NOMO-1 treated with DMSO at 0.1 percent for 48 hours (cell line): Measurements from ENCODE around the gene RGS11.
"Not testable (repeated sequence)": the region's sequence is repeated elsewhere in the genome, so short reads cannot be mapped to it uniquely, and the experiment has no call there.

Source experiments
- DNase-seq: peaks from one replicate; lab custom pipeline; 2025; ENCODE audit not compliant: unreplicated experiment; lab: John Stamatoyannopoulos, UW

The RGS11 gene

GRCh38 chr16:280991-281659 lies 5.4 kb upstream of the RGS11 start:
- DNase-seq, result no peak

GRCh38 chr16:280552-280951 lies 4.8 kb upstream of the RGS11 start, which contains the start of gene ARHGDIG:
Gene ARHGDIG (plus strand): TSS chr16:280591. CDS start chr16:280681, 90 bp downstream.
- no peak for DNase-seq

- DNase-seq, result no peak
Measured at GRCh38 chr16:280005-280460, 4.3 kb upstream of the RGS11 start.

GRCh38 chr16:279531-279930 lies 3.8 kb upstream of the RGS11 start:
- no peak for DNase-seq

GRCh38 chr16:278863-279366 lies 3.2 kb upstream of the RGS11 start:
- DNase-seq, result peak; percentile 6

GRCh38 chr16:276426-277077 lies 808 bp upstream of the RGS11 start:
- no peak for DNase-seq

GRCh38 chr16:275041-275641 lies 603 bp downstream of the RGS11 start:
- DNase-seq, result no peak

- DNase-seq, result no peak
Measured at GRCh38 chr16:273547-274421, 2.0 kb downstream of the RGS11 start.

- no peak for DNase-seq
Measured at GRCh38 chr16:272633-273546, 2.9 kb downstream of the RGS11 start.

- DNase-seq, result no peak
Measured at GRCh38 chr16:270381-271255, 5.1 kb downstream of the RGS11 start.

- no peak for DNase-seq
Measured at GRCh38 chr16:269061-269796, 6.5 kb downstream of the RGS11 start.

- DNase-seq, result no peak
Measured at GRCh38 chr16:268141-269053, 7.3 kb downstream of the RGS11 start.

GRCh38 chr16:267562-267961 lies 8.2 kb downstream of the RGS11 start:
- DNase-seq, result not testable (repeated sequence)

- no peak for DNase-seq
Measured at GRCh38 chr16:266258-267164, 9.2 kb downstream of the RGS11 start.

- no peak for DNase-seq
Measured at GRCh38 chr16:265711-266110, 10.0 kb downstream of the RGS11 start.

GRCh38 chr16:265002-265529 lies 10.7 kb downstream of the RGS11 start:
- no peak for DNase-seq
